SK-N-SH (cell line): ENCODE measurements around the gene FLNA. TPM values are rescaled to one million over a fixed set of nuclear protein-coding genes. Genes with fewer than 3 reads are reported as not detected.

Experiments
- CTCF ChIA-PET: fragments of 300-600, 350-600 bp; formaldehyde crosslinking; extraction: SDS; loops from one replicate; lab custom pipeline; 2021; lab: Yijun Ruan, JAX
- POLR2A ChIA-PET: fragments of 350-600 bp; sonication (Branson Sonifier 250); formaldehyde crosslinking; extraction: SDS; loops from one replicate; lab custom pipeline; 2020; ENCODE audit warnings: antibody characterized with exemption, inconsistent platforms; lab: Yijun Ruan, JAX
- DNase-seq: peaks from one replicate; pipeline ENCODE4 v3.0.0; 2012
- H2AFZ ChIP-seq: fragments of 200-600 bp; sonication (generic); 2 replicates; pipeline ENCODE4 v1.8.1; 2016; ENCODE audit warnings: antibody characterized with exemption, mild to moderate bottlenecking, low read depth
- H3F3A ChIP-seq: fragments of 200-600 bp; sonication (generic); replicated peaks from 2 replicates; pipeline ENCODE3; 2016; ENCODE audit warnings: antibody characterized with exemption, mild to moderate bottlenecking; ENCODE audit not compliant: insufficient read depth
- H3K27ac ChIP-seq, 2 experiments: fragments of 200-500 bp in 1 of 2; fragments of 200-600 bp in 1 of 2; sonication (Bioruptor generic) in 1 of 2; sonication (generic), shearing (Covaris generic) in 1 of 2; 2 replicates each; pipeline versions ENCODE4 v1.5.1 to v1.6.1; 2014 to 2016; ENCODE audit warnings: low read depth in 2 of 2, inconsistent platforms in 1 of 2, low read length in 1 of 2, mild to moderate bottlenecking in 1 of 2, mixed read lengths in 1 of 2
- H3K27me3 ChIP-seq: fragments of 200-600 bp; sonication (generic), shearing (Covaris generic); 2 replicates; pipeline ENCODE4 v1.6.1; 2016; ENCODE audit warnings: mixed run types; ENCODE audit not compliant: insufficient read depth
- H3K36me3 ChIP-seq, 2 experiments: fragments of 200-500 bp in 1 of 2; fragments of 200-600 bp in 1 of 2; sonication (Bioruptor generic) in 1 of 2; sonication (generic) in 1 of 2; replicated peaks in 1 of 2; 2 replicates each; pipeline versions ENCODE3 to v1.5.1; 2014 to 2016; ENCODE audit warnings: low read length in 1 of 2, mild to moderate bottlenecking in 1 of 2; ENCODE audit not compliant: insufficient read depth in 2 of 2, control insufficient read depth in 1 of 2
- H3K4me1 ChIP-seq, 2 experiments: fragments of 200-500 bp in 1 of 2; fragments of 200-600 bp in 1 of 2; sonication (Bioruptor generic) in 1 of 2; sonication (generic), shearing (Covaris generic) in 1 of 2; 2 replicates each; pipeline versions ENCODE4 v1.5.1 to v1.6.1; 2014 to 2016; ENCODE audit warnings: low read depth in 1 of 2, low read length in 1 of 2, mixed run types in 1 of 2; ENCODE audit not compliant: insufficient read depth in 2 of 2, control insufficient read depth in 1 of 2
- H3K4me2 ChIP-seq: fragments of 200-600 bp; sonication (generic), shearing (Covaris generic); 2 replicates; pipeline ENCODE4 v1.6.1; 2017; ENCODE audit warnings: mixed run types
- H3K4me3 ChIP-seq, 2 experiments: fragments of 200-500 bp in 1 of 2; fragments of 200-600 bp in 1 of 2; sonication (Bioruptor generic) in 1 of 2; sonication (generic), shearing (Covaris generic) in 1 of 2; 2 replicates each; pipeline versions ENCODE4 v1.5.1 to v1.8.1; 2014 to 2016; ENCODE audit warnings: low read depth in 2 of 2, inconsistent platforms in 1 of 2, low read length in 1 of 2, mild to moderate bottlenecking in 1 of 2, mixed read lengths in 1 of 2, moderate library complexity in 1 of 2
- H3K79me2 ChIP-seq: fragments of 200-600 bp; sonication (generic); 2 replicates; pipeline ENCODE4 v1.8.1; 2017; ENCODE audit warnings: mild to moderate bottlenecking; ENCODE audit not compliant: insufficient read depth
- H3K9ac ChIP-seq: fragments of 200-600 bp; sonication (generic); 2 replicates; pipeline ENCODE4 v1.6.1; 2017; ENCODE audit warnings: mixed run types
- H3K9me2 ChIP-seq: fragments of 200-600 bp; sonication (generic); 2 replicates; pipeline ENCODE4 v1.6.1; 2017; ENCODE audit warnings: mixed run types
- H3K9me3 ChIP-seq: fragments of 200-600 bp; sonication (generic); 2 replicates; pipeline ENCODE4 v1.6.1; 2017; ENCODE audit warnings: mixed run types, mild to moderate bottlenecking, moderate library complexity
- H4K20me1 ChIP-seq: fragments of 200-600 bp; sonication (generic); 2 replicates; pipeline ENCODE4 v1.6.1; 2017; ENCODE audit warnings: mild to moderate bottlenecking, mixed run types; ENCODE audit not compliant: insufficient read depth
- CHD2 ChIP-seq: fragments of 150-350 bp; IDR thresholded peaks from 2 replicates; pipeline ENCODE4 v1.6.1; 2018; ENCODE audit warnings: low read length; ENCODE audit not compliant: partially characterized antibody
- ELF1 ChIP-seq: IDR thresholded peaks from 2 replicates; pipeline ENCODE4 v1.4.0; 2012
- EP300 ChIP-seq, 2 experiments: IDR thresholded peaks; 2 replicates each; pipeline versions ENCODE4 v1.4.0 to v1.6.1; 2012; ENCODE audit warnings: borderline replicate concordance in 1 of 2, low read depth in 1 of 2, low read length in 1 of 2
- EZH2phosphoT487 ChIP-seq: fragments of 200-600 bp; sonication (generic); IDR thresholded peaks from 2 replicates; pipeline ENCODE4 v1.6.1; 2017; ENCODE audit warnings: low read depth, mixed run types, mild to moderate bottlenecking, antibody characterized with exemption, moderate library complexity, borderline replicate concordance
- FOSL2 ChIP-seq: IDR thresholded peaks from 2 replicates; pipeline ENCODE4 v1.4.0; 2012; ENCODE audit warnings: low read depth, mild to moderate bottlenecking, moderate library complexity, borderline replicate concordance
- FOXJ3 ChIP-seq: sonication (generic); formaldehyde crosslinking; IDR thresholded peaks from 2 replicates; pipeline ENCODE4 v1.5.1; 2020; ENCODE audit warnings: mild to moderate bottlenecking, missing genetic modification reagents
- GATA2 ChIP-seq: sonication (generic); formaldehyde crosslinking; IDR thresholded peaks from 2 replicates; pipeline ENCODE4 v1.5.0; 2020; ENCODE audit warnings: mild to moderate bottlenecking, missing genetic modification reagents
- MEF2A ChIP-seq: IDR thresholded peaks from 2 replicates; pipeline ENCODE4 v1.4.0; 2012; ENCODE audit warnings: low read depth, borderline replicate concordance
- NFIC ChIP-seq: IDR thresholded peaks from 2 replicates; pipeline ENCODE4 v1.4.0; 2012; ENCODE audit warnings: borderline replicate concordance
- NRF1 ChIP-seq: IDR thresholded peaks from 2 replicates; pipeline ENCODE4 v1.6.1; 2012; ENCODE audit warnings: low read depth, mild to moderate bottlenecking, low read length
- PBX3 ChIP-seq: IDR thresholded peaks from 2 replicates; pipeline ENCODE4; 2012
- POLR2AphosphoS5 ChIP-seq: IDR thresholded peaks from 2 replicates; pipeline ENCODE4 v1.6.1; 2012; ENCODE audit warnings: low read depth, low read length
- SMC3 ChIP-seq: IDR thresholded peaks from 2 replicates; pipeline ENCODE4 v1.6.1; 2012; ENCODE audit warnings: low read depth, low read length, improper control_type of control experiment
- TAF1 ChIP-seq: IDR thresholded peaks from 2 replicates; pipeline ENCODE4 v1.6.1; 2012; ENCODE audit warnings: low read depth, mild to moderate bottlenecking, low read length, moderate library complexity, borderline replicate concordance
- TCF12 ChIP-seq: IDR thresholded peaks from 2 replicates; pipeline ENCODE4 v1.4.0; 2012
- TEAD4 ChIP-seq: IDR thresholded peaks from 2 replicates; pipeline ENCODE4 v1.4.0; 2012; ENCODE audit warnings: mild to moderate bottlenecking, borderline replicate concordance; ENCODE audit not compliant: insufficient read depth
- USF1 ChIP-seq: IDR thresholded peaks from 2 replicates; pipeline ENCODE4 v1.4.0; 2012; ENCODE audit warnings: low read depth, borderline replicate concordance
- YY1 ChIP-seq: IDR thresholded peaks from 2 replicates; pipeline ENCODE4 v1.4.0; 2012; ENCODE audit warnings: low read depth, mild to moderate bottlenecking
- WGBS: methylation state at CpG from one replicate; pipeline ENCODE4 v1.1.6; 2017; ENCODE audit warnings: low lambda C conversion rate; 5-methylcytosine and 5-hydroxymethylcytosine counted together
- polyA plus RNA-seq, 3 experiments: library from polyadenylated mRNA; depleted of rRNA; stranded (reverse); fragments of >200 nt; gene quantifications; 2 replicates each; pipeline ENCODE4 v1.2.3, GENCODE V29; 2012
- TF ChIP-seq, protein P1 (sequence below): fragments of 200-600 bp; sonication (generic); IDR thresholded peaks from 2 replicates; pipeline ENCODE4 v1.6.1; 2017; ENCODE audit warnings: antibody characterized with exemption, mild to moderate bottlenecking, moderate library complexity
- TF ChIP-seq, protein P2 (sequence below): IDR thresholded peaks from 2 replicates; pipeline ENCODE4 v1.4.0; 2012; ENCODE audit warnings: low read depth
- TF ChIP-seq, protein P3 (sequence below): IDR thresholded peaks from 2 replicates; pipeline ENCODE4 v1.6.1; 2012; ENCODE audit warnings: mild to moderate bottlenecking, low read depth, low read length, moderate library complexity

Gene FLNA
- polyA plus RNA-seq, 1 of the 3 experiments (the other 2 are of a cell fraction), result 550 TPM

DNA sequence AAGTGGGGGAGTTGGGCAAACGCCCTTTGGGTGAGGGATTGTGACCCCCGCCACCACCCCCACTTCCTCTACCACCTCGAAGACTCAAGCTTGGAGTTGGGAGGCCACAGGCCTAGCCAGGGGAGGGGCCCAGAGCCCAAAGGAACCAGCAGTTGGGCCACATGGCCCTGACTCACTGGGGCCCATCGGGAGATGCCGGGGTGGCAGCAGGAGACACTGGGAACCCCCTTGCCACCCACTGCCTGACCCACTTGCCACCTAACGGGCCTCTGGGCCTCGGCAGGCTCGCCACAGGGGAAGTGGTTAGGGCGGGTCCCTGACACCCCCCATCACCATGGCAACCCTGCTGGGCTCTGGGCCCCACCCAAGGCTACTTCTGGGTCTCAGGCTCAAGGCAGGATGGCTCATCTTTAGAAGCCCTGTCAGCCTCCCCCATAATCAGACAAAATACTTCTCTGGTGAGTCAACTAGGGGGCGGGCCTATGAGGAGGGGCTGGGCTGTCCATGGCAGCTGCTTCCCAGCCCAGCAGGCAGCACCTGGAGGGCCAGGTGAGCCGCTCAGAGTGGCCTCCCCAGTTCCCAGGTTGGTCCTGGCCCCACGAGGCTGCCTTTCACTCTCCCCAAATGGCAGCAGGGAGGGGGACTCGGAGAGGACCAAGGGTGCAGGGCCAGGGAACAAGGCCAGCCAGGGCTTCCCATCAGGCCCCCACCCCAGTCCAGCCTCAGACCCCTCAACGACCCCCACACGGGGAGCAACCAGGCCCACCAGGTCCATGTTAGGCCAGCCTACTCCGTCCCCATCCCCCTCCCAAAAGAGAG is 5.6 kb downstream of the FLNA start (continued):
- TF ChIP-seq EP300 (IDR thresholded peaks at IDR 0.05; ENCODE audit: borderline replicate concordance in 1 of 2, low read depth in 1 of 2, low read length in 1 of 2) (peak in 1 of 2 experiments; percentile 39; a peak in 1 of 4 replicates), FOSL2 (peak; percentile 79; the same call in 1 of the 2 replicates), POLR2AphosphoS5 (0 out of 2 replicates have a peak, but pooled peaks have one; percentile 32), CHD2 (no peak), NFIC (0 out of 2 replicates have a peak, but pooled peaks have one; percentile 18), SMC3 (no peak), GATA2 (no peak), YY1 (no peak), MEF2A (no peak), TEAD4 (peak; percentile 77), FOXJ3 (no peak), PBX3 (no peak)
- TF ChIP-seq, protein P1, sequence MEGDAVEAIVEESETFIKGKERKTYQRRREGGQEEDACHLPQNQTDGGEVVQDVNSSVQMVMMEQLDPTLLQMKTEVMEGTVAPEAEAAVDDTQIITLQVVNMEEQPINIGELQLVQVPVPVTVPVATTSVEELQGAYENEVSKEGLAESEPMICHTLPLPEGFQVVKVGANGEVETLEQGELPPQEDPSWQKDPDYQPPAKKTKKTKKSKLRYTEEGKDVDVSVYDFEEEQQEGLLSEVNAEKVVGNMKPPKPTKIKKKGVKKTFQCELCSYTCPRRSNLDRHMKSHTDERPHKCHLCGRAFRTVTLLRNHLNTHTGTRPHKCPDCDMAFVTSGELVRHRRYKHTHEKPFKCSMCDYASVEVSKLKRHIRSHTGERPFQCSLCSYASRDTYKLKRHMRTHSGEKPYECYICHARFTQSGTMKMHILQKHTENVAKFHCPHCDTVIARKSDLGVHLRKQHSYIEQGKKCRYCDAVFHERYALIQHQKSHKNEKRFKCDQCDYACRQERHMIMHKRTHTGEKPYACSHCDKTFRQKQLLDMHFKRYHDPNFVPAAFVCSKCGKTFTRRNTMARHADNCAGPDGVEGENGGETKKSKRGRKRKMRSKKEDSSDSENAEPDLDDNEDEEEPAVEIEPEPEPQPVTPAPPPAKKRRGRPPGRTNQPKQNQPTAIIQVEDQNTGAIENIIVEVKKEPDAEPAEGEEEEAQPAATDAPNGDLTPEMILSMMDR, result no peak

GRCh38 chrX:154367474-154368308 is 6.7 kb downstream of the FLNA start:
- Histone ChIP-seq H2AFZ (no peak overlapping the region), H3K4me1 (peaks cover 9 to 17% of the 10 kb centered on the region in 2 experiments; a peak in 2 of 4 replicates), H3K79me2 (peaks cover 94% of the 10 kb centered on the region), H3K9me3 (no peaks in the 10 kb centered on the region), H3K4me3 (peak overlapping the region; percentile 52 to 61; a peak in 3 of 4 replicates), H3K4me2 (peak overlapping the region; percentile 84), H3K9ac (peak overlapping the region; percentile 92), H3F3A (peaks cover 12% of the 10 kb centered on the region), H3K27ac (peak overlapping the region; percentile 87 to 98; a peak in 2 of 4 replicates), H3K27me3 (no peaks in the 10 kb centered on the region), H3K36me3 (peaks cover 14 to 35% of the 10 kb centered on the region in 2 experiments), H3K9me2 (no peaks in the 10 kb centered on the region), H4K20me1 (peaks cover 60% of the 10 kb centered on the region)
- 77% methylated on average over 22 of the region's 31 CpGs for WGBS
- CTCF ChIA-PET, result no interaction called here
- DNase-seq, result no peak
- POLR2A ChIA-PET, result interaction anchor here (1.8 kb wide), 1 partner anchor 14 kb away, joined by 4 read pairs; no protein-coding TSS in a partner anchor
- TF ChIP-seq TAF1 (no peak), TCF12 (no peak), EZH2phosphoT487 (no peak), NRF1 (no peak), USF1 (no peak), NFIC (no peak), ELF1 (no peak)
- TF ChIP-seq, protein P2, sequence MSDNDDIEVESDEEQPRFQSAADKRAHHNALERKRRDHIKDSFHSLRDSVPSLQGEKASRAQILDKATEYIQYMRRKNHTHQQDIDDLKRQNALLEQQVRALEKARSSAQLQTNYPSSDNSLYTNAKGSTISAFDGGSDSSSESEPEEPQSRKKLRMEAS, result no peak
- TF ChIP-seq, protein P3, sequence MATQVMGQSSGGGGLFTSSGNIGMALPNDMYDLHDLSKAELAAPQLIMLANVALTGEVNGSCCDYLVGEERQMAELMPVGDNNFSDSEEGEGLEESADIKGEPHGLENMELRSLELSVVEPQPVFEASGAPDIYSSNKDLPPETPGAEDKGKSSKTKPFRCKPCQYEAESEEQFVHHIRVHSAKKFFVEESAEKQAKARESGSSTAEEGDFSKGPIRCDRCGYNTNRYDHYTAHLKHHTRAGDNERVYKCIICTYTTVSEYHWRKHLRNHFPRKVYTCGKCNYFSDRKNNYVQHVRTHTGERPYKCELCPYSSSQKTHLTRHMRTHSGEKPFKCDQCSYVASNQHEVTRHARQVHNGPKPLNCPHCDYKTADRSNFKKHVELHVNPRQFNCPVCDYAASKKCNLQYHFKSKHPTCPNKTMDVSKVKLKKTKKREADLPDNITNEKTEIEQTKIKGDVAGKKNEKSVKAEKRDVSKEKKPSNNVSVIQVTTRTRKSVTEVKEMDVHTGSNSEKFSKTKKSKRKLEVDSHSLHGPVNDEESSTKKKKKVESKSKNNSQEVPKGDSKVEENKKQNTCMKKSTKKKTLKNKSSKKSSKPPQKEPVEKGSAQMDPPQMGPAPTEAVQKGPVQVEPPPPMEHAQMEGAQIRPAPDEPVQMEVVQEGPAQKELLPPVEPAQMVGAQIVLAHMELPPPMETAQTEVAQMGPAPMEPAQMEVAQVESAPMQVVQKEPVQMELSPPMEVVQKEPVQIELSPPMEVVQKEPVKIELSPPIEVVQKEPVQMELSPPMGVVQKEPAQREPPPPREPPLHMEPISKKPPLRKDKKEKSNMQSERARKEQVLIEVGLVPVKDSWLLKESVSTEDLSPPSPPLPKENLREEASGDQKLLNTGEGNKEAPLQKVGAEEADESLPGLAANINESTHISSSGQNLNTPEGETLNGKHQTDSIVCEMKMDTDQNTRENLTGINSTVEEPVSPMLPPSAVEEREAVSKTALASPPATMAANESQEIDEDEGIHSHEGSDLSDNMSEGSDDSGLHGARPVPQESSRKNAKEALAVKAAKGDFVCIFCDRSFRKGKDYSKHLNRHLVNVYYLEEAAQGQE, result no peak
